ENCODE measurements around the gene RNF212.
A peak's percentile ranks its signal among the peaks of the same experiment; 100 is the strongest.
"Not testable (repeated sequence)": the region's sequence is repeated elsewhere in the genome, so short reads cannot be mapped to it uniquely, and the experiment has no call there.

RNF212 gene

GRCh38 chr4:1062419-1062818 is 50.9 kb downstream of the RNF212 start:
- DNase-seq: no peak

- DNase-seq: no peak
These were observed 51.6 kb downstream of the RNF212 start for GRCh38 chr4:1061760-1062159.

- no peak for DNase-seq
These were observed 52.2 kb downstream of the RNF212 start for GRCh38 chr4:1061056-1061700.

GRCh38 chr4:1060621-1061020 is 52.7 kb downstream of the RNF212 start:
- DNase-seq: no peak

DNA sequence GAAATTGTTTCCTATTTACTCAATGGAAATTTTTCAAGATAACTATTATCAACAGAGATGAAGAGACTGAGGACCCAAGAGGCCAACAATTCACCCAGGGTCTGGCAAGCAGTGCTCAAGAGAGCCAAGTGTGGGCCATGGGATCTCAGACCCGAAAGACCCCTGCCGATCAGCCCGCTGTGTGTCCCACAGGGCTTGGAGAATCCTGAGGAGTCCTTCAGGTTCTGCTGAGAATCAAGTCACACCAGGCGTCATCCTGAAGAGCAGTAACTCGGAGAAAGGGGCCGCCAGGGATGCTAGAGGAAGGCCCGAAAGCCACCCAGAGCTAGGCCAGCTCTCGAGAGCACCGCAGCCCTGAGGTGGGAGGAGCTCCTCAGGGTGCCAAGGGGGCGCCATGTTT is 53.2 kb downstream of the RNF212 start:
- no peak for DNase-seq

GRCh38 chr4:1058997-1059665 is 54.2 kb downstream of the RNF212 start:
- DNase-seq: no peak

GRCh38 chr4:1058198-1058996 is 55.0 kb downstream of the RNF212 start:
- DNase-seq: no peak

DNA sequence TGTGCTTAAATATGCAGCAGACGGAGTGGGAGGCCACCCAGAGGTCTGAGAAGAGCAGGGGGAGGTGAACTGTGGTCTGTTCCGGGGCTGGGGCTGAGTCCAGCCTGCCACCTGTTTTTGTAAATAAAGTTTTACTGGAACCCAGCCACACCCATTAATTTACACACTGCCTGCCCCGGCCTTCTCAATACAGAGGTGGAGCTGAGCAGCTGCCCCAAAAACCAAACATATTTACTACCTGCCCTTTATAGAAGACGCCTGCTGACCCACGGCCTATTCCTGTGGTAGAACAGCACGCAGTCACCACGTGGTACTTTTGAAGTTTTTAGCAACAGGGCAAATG is 56.0 kb downstream of the RNF212 start:
- DNase-seq: no peak

- DNase-seq: no peak
These were observed 56.5 kb downstream of the RNF212 start for GRCh38 chr4:1056671-1057402.

- DNase-seq: peak; percentile 50 to 65 (median 52)
These were observed 57.4 kb downstream of the RNF212 start for GRCh38 chr4:1055721-1056590.

- DNase-seq: not testable (repeated sequence)
These were observed 58.1 kb downstream of the RNF212 start for GRCh38 chr4:1055243-1055701.

GRCh38 chr4:1054696-1055242 is 58.6 kb downstream of the RNF212 start:
- not testable (repeated sequence) for DNase-seq

GRCh38 chr4:1053891-1054290 is 59.5 kb downstream of the RNF212 start:
- DNase-seq: not testable (repeated sequence)

GRCh38 chr4:1053080-1053661 is 60.2 kb downstream of the RNF212 start:
- DNase-seq: no peak

DNA sequence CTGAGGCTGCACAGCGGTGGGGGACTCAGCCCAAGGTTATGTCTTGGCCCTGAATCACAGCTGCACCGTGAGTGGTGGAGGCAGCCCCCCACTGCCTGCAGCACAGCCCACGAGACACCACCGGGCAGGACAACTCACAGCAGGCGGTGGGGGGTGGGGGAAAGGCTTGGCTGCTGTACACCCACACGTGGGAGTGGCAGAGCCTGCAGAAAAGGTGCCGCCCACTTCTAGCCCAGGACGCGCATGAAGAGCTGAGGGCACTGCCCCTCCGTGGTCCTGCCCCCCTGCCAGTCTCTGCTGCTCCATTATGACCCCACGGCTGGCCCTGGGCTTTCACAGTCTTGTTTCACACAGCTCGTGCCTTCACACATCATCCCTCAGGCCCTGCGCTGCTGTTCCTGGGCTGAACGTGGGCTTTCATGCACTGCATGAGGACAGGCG is 61.1 kb downstream of the RNF212 start:
- DNase-seq: no peak

DNA sequence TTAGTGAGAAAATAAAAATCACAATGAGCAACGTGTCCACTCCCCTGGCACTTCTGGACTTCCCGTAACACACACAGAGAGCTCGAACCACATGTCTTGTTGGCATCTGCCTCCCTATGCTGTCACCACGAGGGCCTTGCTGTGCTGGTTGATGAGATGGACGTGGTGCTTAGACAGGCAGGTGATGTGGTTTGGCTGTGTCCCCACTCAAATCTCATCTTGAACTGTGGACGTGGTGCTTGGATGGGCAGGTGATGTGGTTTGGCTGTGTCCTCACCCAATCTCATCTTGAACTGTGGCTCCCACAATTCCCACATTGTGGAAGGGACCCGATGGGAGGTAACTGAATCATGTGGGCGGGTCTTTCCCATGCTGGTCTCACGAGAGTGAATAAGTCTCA is 61.9 kb downstream of the RNF212 start:
- no peak for DNase-seq

DNA sequence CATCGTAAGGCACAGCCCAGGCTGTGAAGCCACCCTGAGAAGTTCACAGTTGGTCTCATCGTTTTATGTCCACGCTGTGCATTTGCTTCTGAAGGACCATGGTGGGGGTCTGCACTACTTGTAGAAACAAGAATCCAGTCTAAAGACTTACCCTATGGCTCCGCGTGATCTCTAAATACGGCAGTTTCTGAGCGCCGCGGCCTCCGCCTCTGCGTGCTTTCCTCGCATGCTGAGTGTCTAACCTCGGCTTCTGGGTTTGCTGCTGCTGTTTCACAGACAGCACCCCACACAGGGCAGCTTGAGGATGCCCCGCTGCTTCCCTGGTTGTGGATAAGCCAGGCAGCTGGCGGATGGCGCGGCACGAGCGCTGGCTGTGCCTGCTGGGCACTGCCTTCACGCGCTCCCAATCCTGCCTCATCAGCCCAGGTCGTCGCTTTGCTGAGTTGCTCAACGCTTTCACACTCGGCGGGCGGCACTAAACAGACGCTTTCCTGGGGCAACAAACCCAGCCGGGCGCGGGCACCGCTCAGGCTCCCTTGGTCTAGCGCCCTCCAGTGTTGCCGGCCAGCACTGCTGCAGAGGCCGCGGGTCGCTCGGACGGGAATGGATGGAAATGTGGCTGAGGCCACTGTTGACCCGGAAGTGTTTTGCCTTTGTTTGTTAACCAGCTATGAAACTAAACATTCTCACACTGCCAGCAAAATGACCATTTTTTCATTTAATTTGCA is 62.7 kb downstream of the RNF212 start:
- no peak for DNase-seq

DNA sequence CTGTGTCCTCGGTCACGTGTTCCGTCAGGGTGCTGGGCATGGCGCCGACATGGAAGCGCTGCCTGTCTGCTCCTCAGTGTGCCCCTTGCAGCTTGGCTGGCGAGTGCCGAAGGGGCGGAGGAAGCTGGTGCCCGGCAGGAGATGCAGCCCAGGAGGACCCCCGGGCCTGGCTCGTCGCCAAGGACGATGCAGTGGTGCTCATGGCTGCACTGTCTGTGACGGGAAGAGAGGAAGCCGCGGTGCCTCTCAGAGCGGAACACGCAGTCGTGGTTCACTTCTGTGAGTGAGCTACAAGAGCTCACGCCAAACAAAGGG is 63.8 kb downstream of the RNF212 start:
- DNase-seq: no peak

- peak; percentile 90 to 91 (median 91) for DNase-seq
These were observed 64.4 kb downstream of the RNF212 start for GRCh38 chr4:1048773-1049590.
